ENCODE data around the gene DOK7.

DOK7 gene

DNA sequence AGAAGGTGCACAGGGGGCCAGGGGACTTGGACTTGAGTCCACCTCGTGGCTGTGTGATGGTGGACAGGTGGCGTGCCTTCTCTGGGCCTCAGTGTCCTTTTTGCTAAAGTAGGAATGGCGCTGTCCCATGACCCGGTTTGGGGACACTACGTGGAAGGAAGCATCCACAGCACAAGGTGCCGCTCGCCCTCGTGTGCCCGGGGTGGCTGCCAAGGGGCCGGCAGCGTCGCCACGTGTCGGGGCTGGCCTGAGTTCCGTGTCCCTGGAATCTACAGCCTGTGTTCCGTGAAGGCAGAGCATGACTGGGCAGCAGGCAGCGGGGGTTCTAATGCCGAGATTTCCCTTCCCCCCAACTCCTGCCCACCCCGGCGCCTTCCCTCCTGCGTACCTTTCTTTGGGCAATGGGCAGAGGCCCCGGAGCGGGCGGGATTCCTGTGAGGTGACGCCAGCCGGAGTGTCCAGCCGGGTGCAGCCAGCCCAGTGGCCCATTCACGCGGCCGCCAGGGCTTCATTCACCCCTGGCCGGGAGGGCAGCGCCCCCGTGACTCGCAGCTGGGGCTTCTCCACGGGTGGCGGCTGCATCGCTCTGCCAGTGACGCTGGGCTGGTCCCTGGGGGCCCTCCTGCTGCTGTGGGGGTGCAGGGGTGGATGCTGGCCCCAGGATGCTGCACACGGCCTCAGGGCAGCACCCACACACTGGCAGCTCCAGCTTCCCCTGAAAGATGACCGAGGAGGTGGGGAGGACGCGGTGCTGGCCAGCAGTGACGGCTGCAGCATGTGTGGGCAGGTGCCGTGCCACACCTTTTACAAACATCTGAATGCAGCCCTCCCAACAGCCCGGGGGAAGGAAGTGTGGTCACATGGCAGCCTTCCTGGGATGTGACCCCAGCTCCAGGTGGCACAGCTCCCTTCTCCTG, 21.2 kb downstream of the DOK7 start:
- no peaks in the 10 kb centered on the region for H3K4me1 ChIP-seq (ENCODE audit: low read length)
- peaks cover 94% of the 10 kb centered on the region for H3K27me3 ChIP-seq (replicated peaks; ENCODE audit: insufficient read depth, low read length)
- no peak overlapping the region for H3K4me3 ChIP-seq (ENCODE audit: low read length)
- H2AFZ ChIP-seq (ENCODE audit: low read length), result no peak overlapping the region
- H3K27ac ChIP-seq (ENCODE audit: low read length), result no peak overlapping the region
- no peaks in the 10 kb centered on the region for H3K9me3 ChIP-seq (replicated peaks; ENCODE audit: insufficient read depth, low read length)
- H3K9me2 ChIP-seq (replicated peaks; ENCODE audit: insufficient read depth, low read length), result no peaks in the 10 kb centered on the region
- 0 out of 2 replicates have a peak overlapping the region, but pooled peaks have one; percentile 12 for H3K4me2 ChIP-seq (ENCODE audit: low read depth, low read length)
- TF ChIP-seq, protein P1, sequence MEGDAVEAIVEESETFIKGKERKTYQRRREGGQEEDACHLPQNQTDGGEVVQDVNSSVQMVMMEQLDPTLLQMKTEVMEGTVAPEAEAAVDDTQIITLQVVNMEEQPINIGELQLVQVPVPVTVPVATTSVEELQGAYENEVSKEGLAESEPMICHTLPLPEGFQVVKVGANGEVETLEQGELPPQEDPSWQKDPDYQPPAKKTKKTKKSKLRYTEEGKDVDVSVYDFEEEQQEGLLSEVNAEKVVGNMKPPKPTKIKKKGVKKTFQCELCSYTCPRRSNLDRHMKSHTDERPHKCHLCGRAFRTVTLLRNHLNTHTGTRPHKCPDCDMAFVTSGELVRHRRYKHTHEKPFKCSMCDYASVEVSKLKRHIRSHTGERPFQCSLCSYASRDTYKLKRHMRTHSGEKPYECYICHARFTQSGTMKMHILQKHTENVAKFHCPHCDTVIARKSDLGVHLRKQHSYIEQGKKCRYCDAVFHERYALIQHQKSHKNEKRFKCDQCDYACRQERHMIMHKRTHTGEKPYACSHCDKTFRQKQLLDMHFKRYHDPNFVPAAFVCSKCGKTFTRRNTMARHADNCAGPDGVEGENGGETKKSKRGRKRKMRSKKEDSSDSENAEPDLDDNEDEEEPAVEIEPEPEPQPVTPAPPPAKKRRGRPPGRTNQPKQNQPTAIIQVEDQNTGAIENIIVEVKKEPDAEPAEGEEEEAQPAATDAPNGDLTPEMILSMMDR (IDR thresholded peaks at IDR 0.05; ENCODE audit: low read length), result no peak
- TF ChIP-seq EZH2phosphoT487 (IDR thresholded peaks at IDR 0.05; ENCODE audit: low read length) (no peak), EZH2 (optimal IDR thresholded peaks at IDR 0.05; ENCODE audit: low read depth, low read length) (no peak)
- H3F3A ChIP-seq (ENCODE audit: insufficient read depth, low read length), result no peaks in the 10 kb centered on the region
- H4K20me1 ChIP-seq (ENCODE audit: insufficient read depth, low read length), result no peaks in the 10 kb centered on the region
- DNase-seq, result no peak
- no peak overlapping the region for H3K9ac ChIP-seq (ENCODE audit: low read length)
- no peaks in the 10 kb centered on the region for H3K79me2 ChIP-seq (ENCODE audit: low read length)
- H3K36me3 ChIP-seq (replicated peaks; ENCODE audit: insufficient read depth, low read length), result no peaks in the 10 kb centered on the region

DNA sequence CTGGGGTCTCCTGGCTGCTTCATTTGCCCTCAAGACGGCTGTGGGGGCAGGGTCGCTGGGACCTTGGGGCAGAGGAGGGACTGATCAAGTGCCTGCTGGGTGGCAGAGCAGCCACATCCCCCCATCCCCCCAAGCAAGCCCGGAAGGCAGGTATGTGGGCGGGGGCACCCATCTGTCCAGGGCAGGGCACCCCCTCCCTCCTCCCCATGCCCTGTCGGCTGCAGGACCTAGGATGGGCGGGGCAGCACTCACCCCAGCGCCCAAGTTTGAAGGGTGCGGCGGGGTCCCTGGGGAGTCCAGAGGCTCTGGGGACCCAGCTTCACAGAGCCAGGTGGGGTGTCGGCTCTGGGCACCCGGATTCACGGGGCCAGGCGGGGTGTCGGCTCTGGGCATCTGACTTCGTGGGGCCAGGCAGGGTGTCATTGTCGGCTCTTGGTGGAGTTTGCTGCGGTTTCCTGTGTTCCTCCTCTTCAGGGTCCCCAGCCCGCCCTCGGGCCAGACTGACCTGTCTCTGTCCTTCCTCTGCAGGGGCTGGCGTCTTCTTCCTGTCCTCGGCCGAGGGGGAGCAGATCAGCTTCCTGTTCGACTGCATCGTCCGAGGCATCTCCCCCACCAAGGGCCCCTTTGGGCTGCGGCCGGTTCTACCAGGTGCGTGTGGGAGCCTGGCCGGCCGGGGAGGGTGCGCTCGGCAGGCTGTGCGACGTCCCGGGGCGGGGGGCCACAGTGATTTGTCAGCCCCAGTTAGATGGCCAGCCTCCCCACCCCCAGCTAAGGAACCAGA, 22.1 kb downstream of the DOK7 start:
- no peaks in the 10 kb centered on the region for H3K36me3 ChIP-seq (replicated peaks; ENCODE audit: insufficient read depth, low read length)
- H3K4me2 ChIP-seq (ENCODE audit: low read depth, low read length), result peak overlapping the region; percentile 12; the same call in 1 of the 2 replicates
- H4K20me1 ChIP-seq (ENCODE audit: insufficient read depth, low read length), result no peaks in the 10 kb centered on the region
- H2AFZ ChIP-seq (ENCODE audit: low read length), result 0 out of 2 replicates have a peak overlapping the region, but pooled peaks have one; percentile 11
- no peaks in the 10 kb centered on the region for H3K9me2 ChIP-seq (replicated peaks; ENCODE audit: insufficient read depth, low read length)
- peaks cover 94% of the 10 kb centered on the region for H3K27me3 ChIP-seq (replicated peaks; ENCODE audit: insufficient read depth, low read length)
- TF ChIP-seq EZH2 (optimal IDR thresholded peaks at IDR 0.05; ENCODE audit: low read depth, low read length), result peak; percentile 73
- TF ChIP-seq EZH2phosphoT487 (IDR thresholded peaks at IDR 0.05; ENCODE audit: low read length), result no peak
- H3K9me3 ChIP-seq (replicated peaks; ENCODE audit: insufficient read depth, low read length), result no peaks in the 10 kb centered on the region
- H3F3A ChIP-seq (ENCODE audit: insufficient read depth, low read length), result no peaks in the 10 kb centered on the region
- H3K9ac ChIP-seq (ENCODE audit: low read length), result no peak overlapping the region
- no peak for DNase-seq
- H3K27ac ChIP-seq (ENCODE audit: low read length), result no peak overlapping the region
- H3K4me1 ChIP-seq (ENCODE audit: low read length), result no peaks in the 10 kb centered on the region
- H3K79me2 ChIP-seq (ENCODE audit: low read length), result no peaks in the 10 kb centered on the region
- no peak overlapping the region for H3K4me3 ChIP-seq (ENCODE audit: low read length)

DNA sequence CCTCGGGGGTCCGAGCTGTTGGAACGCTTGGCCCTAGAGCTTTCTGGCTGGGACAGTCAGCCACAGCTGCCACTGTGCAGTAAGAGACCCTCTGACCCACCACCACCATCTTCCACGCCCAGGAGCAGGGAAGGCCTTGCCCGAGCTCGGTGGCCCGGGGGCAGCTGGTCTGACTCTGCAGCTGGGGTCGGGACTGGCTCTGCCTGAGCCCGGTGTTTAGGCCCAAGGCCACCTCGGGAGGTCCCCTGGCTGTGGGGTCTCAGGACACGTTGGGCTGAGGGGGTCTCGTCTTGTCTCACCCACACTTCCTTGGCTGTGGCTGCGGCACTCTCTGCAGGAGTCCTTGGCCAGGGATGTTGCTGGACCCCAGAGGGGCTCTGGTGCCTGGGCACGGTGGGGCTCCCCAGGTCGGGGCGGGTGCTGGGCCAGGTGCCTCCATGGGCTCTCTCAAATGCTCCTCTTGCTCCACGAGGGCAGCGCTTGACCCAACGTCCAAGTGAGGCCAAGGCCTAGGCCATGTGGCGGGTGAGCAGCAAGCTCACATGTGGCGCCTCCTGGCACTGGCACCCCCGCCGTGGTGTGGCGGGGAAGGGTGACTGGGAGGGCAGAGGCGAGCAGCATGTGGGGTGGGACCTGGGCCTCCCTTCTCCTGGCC, 22.9 kb downstream of the DOK7 start:
- no peak overlapping the region for H2AFZ ChIP-seq (ENCODE audit: low read length)
- no peak overlapping the region for H3K9ac ChIP-seq (ENCODE audit: low read length)
- H3K4me1 ChIP-seq (ENCODE audit: low read length), result no peaks in the 10 kb centered on the region
- TF ChIP-seq EZH2 (optimal IDR thresholded peaks at IDR 0.05; ENCODE audit: low read depth, low read length), result no peak
- TF ChIP-seq, protein P1 (IDR thresholded peaks at IDR 0.05; ENCODE audit: low read length), result no peak
- TF ChIP-seq EZH2phosphoT487 (IDR thresholded peaks at IDR 0.05; ENCODE audit: low read length), result no peak
- peaks cover 97% of the 10 kb centered on the region for H3K27me3 ChIP-seq (replicated peaks; ENCODE audit: insufficient read depth, low read length)
- DNase-seq, result no peak
- H3K4me3 ChIP-seq (ENCODE audit: low read length), result no peak overlapping the region
- no peaks in the 10 kb centered on the region for H3K36me3 ChIP-seq (replicated peaks; ENCODE audit: insufficient read depth, low read length)
- H4K20me1 ChIP-seq (ENCODE audit: insufficient read depth, low read length), result no peaks in the 10 kb centered on the region
- H3K27ac ChIP-seq (ENCODE audit: low read length), result no peak overlapping the region
- no peaks in the 10 kb centered on the region for H3F3A ChIP-seq (ENCODE audit: insufficient read depth, low read length)
- H3K4me2 ChIP-seq (ENCODE audit: low read depth, low read length), result no peak overlapping the region
- no peaks in the 10 kb centered on the region for H3K79me2 ChIP-seq (ENCODE audit: low read length)
- no peaks in the 10 kb centered on the region for H3K9me2 ChIP-seq (replicated peaks; ENCODE audit: insufficient read depth, low read length)
- H3K9me3 ChIP-seq (replicated peaks; ENCODE audit: insufficient read depth, low read length), result no peaks in the 10 kb centered on the region

Data from MM.1S (cell line).